Heart right ventricle (tissue), 16 donors: ENCODE results near the gene HIRA. TPM values are rescaled to one million over a fixed set of nuclear protein-coding genes. Genes with fewer than 3 reads are reported as not detected.

Experiments
- ATAC-seq, 8 donors: fragments of 200-7000 bp; cut with Tn5 transposase; one replicate each; pipeline ENCODE4 v1.9.1; 2020; ENCODE audit warnings: mild to moderate bottlenecking in 8 of 8, moderate library complexity in 8 of 8, moderate number of reproducible peaks in 1 of 8
- DNase-seq, 2 donors: peaks; one replicate each; pipeline ENCODE4 v3.0.0-alpha.2; 2020
- H3K27ac ChIP-seq, 10 donors: fragments of 200-600 bp; sonication (generic) in 2 of 10; one replicate each; pipeline versions ENCODE4 v1.5.0 to v1.8.0; 2020 to 2022; ENCODE audit warnings: mild to moderate bottlenecking in 3 of 10
- H3K27me3 ChIP-seq, 7 donors: fragments of 200-600 bp; one replicate each; pipeline ENCODE4 v1.8.0; 2021 to 2022; ENCODE audit warnings: mild to moderate bottlenecking in 2 of 7
- H3K36me3 ChIP-seq, 9 donors: fragments of 200-600 bp; sonication (generic) in 1 of 9; one replicate each; pipeline versions ENCODE4 v1.5.0 to v1.8.0; 2020 to 2022; ENCODE audit warnings: mild to moderate bottlenecking in 2 of 9
- H3K4me1 ChIP-seq, 9 donors: fragments of 200-600 bp; sonication (generic) in 1 of 9; one replicate each; pipeline versions ENCODE4 v1.5.0 to v1.8.0; 2020 to 2022; ENCODE audit warnings: mild to moderate bottlenecking in 4 of 9
- H3K4me3 ChIP-seq, 10 donors: fragments of 200-600 bp; sonication (generic) in 2 of 10; one replicate each; pipeline versions ENCODE4 v1.5.0 to v1.8.0; 2020 to 2022; ENCODE audit warnings: mild to moderate bottlenecking in 7 of 10, moderate library complexity in 2 of 10
- H3K9me3 ChIP-seq, 11 donors: fragments of 200-600 bp in 10 of 11; sonication (generic) in 2 of 11; one replicate each; pipeline versions ENCODE4 v1.5.0 to v1.8.0; 2013 to 2022; ENCODE audit warnings: mild to moderate bottlenecking in 2 of 11, control low read depth in 1 of 11, moderate library complexity in 1 of 11
- CTCF ChIP-seq, 9 donors: fragments of 200-600 bp; sonication (generic) in 2 of 9; IDR thresholded peaks; one replicate each; pipeline versions ENCODE4 v1.5.0 to v1.8.0; 2021 to 2022; ENCODE audit warnings: antibody characterized with exemption in 9 of 9, mild to moderate bottlenecking in 5 of 9, moderate library complexity in 1 of 9
- WGBS, 2 donors: extraction: QIAGEN DNeasy Blood & Tissue Kit; methylation state at CpG; one replicate each; pipeline ENCODE4 v1.1.7; 2013; ENCODE audit warnings: inconsistent platforms in 1 of 2; 5-methylcytosine and 5-hydroxymethylcytosine counted together
- intact Hi-C, 10 donors: fragments of 100-400 bp; cut with DNase I; formaldehyde crosslinking; loops; one replicate each; pipeline versions ENCODE4 v1.11.1 to v1.14.2; 2022
- polyA plus RNA-seq, 2 donors: library from polyadenylated mRNA; stranded (reverse); fragments of 200-250 nt; gene quantifications; one replicate each; pipeline ENCODE4 v1.2.3, GENCODE V29; 2013
- total RNA-seq, 10 donors: library from RNA; stranded (reverse); fragmentation: NEBNext Ultra II Directional in 3 of 10; extraction: Animal tissue kit (Norgen Biotek cat#: 25700) in 3 of 10; gene quantifications; one replicate each; pipeline versions ENCODE4 v1.2.1 to v1.2.4, GENCODE V29; 2021 to 2023
- donor health status: Arrhythmogenic right ventricular cardiomyopathy.
- donor health status: ischemic (EF 13 %, LVEDD 7.1; RV severe dilation, severe dysfunction).
- donor health status: healthy with polysubstance abuse.
- donor health status: DM: no; HTN: yes; CAD: no.
- donor health status: DM: no; HTN: no; CAD: no.
- donor health status: ischemic (EF 25% LVEDD 6.9; RV normal size, moderate dysfunction).
- donor health status: ischemic (EF 25% LVEDD 5.7; RV mildly dilated, moderate dysfunction).
- donor health status: healthy.
- donor health status: DM: yes; HTN: yes; CAD: no.
- donor health status: Ischemic cardiomyopathy.
- donor health status: ischemic (EF 35%, LVEDD 5.7; RV mildly dilated, moderate dysfunction).
- donor health status: nonischemic (EF 11% LVEDD 7.7; RV severe dilation, severe dysfunction).
- donor health status: DM: yes; HTN: yes; CAD: no.
- donor health status: PGD.
- donor health status: ischemic (EF 29% LVEDD 5.4; RV normal size, mild dysfunction).
- donor health status: nonischemic (EF 23%, LVEDD 6.1; RV moderate dilation, normal function).

Gene HIRA
- total and polyA plus RNA-seq, 12 donors, result 3.1 to 23.2 (median 17.5) TPM

GRCh38 chr22:19351604-19352003 is 79.9 kb downstream of the HIRA start:
- no peak for ATAC-seq
- H3K4me3 ChIP-seq, result no peak overlapping the region
- peaks cover 0 to 100% (median 64%) of the 10 kb centered on the region in 9 donors for H3K36me3 ChIP-seq
- no peaks in the 10 kb centered on the region for H3K9me3 ChIP-seq
- DNase-seq, result no peak
- H3K4me1 ChIP-seq, result no peaks in the 10 kb centered on the region
- H3K27me3 ChIP-seq, result no peaks in the 10 kb centered on the region
- 90 to 91% methylated on average over 6 of the region's 6 CpGs for WGBS, 2 donors
- TF ChIP-seq CTCF (IDR thresholded peaks at IDR 0.05), result no peak
- H3K27ac ChIP-seq, result no peak overlapping the region
- intact Hi-C loops, result loop anchor here in 2 of 10 donors (10.0 kb wide), 2 partner anchors 47 to 127 kb away; no protein-coding TSS in a partner anchor

GRCh38 chr22:19350947-19351346 is 80.6 kb downstream of the HIRA start:
- Histone ChIP-seq H3K27ac (no peak overlapping the region), H3K27me3 (no peaks in the 10 kb centered on the region), H3K4me3 (no peak overlapping the region), H3K36me3 (peaks cover 0 to 100% (median 61%) of the 10 kb centered on the region in 9 donors), H3K4me1 (no peaks in the 10 kb centered on the region), H3K9me3 (no peaks in the 10 kb centered on the region)
- WGBS, 2 donors, result 95 to 98% methylated on average over 9 of the region's 9 CpGs
- no peak for DNase-seq
- intact Hi-C loops, result loop anchor here in 2 of 10 donors (10.0 kb wide), 2 partner anchors 46 to 126 kb away; no protein-coding TSS in a partner anchor
- no peak for ATAC-seq
- no peak for TF ChIP-seq CTCF (IDR thresholded peaks at IDR 0.05)

DNA sequence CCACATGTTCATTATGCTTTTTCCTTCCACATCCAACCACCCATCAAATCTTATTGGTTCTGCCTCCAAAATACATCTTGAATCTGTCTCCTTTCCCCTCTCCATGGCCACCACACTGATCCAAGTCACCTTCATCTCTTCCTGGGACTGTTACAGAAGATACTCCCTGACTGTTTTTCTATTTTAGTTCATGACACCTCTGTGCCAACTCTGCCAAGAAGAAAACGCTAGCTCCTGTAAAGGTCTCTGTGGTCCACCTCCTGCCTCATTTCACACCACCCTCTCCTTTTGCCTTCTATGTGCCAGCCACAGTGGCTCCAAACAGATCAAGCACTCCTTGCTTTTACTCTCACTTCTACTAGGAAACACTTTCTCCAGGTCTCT is 81.1 kb downstream of the HIRA start:
- TF ChIP-seq CTCF (IDR thresholded peaks at IDR 0.05), result no peak
- peaks cover 0 to 100% (median 58%) of the 10 kb centered on the region in 9 donors for H3K36me3 ChIP-seq
- intact Hi-C loops, result loop anchor here in 2 of 10 donors (10.0 kb wide), 2 partner anchors 46 to 126 kb away; no protein-coding TSS in a partner anchor

DNA sequence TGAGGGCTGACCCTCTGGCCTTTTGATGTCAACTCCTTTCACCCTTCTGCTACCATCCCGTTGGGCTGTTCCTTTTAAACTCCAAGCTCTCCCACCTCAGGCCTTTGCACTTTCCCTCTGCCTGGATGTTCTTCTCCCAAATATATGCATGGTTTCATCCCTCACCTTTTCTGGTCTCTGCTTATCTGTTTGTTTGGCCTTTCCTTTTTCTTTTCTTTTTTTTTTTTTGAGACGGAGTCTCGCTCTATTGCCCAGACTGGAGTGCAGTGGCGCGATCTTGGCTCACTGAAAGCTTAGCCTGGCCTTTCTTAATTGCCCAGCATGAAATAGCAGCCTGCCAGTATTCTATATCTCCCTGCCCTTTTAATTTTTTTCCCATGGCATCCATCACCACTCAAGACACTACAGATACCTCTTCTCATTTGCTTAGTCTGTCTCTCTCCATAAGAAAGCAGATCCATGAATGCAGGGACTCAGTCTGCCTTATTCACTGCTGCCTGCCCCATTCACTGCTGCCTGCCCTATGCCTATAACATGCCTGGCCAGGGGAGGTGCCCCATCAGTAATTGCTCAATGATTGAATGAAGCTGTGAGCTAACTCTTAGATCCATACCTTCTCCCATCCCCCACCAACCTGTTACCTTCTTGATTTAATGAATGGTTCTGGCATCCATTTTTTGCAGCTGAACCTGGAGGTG is 81.6 kb downstream of the HIRA start:
- DNase-seq, result no peak
- no peak overlapping the region for H3K27ac ChIP-seq
- no peak for ATAC-seq
- WGBS, 2 donors, result 96 to 98% methylated on average over 5 of the region's 5 CpGs
- no peaks in the 10 kb centered on the region for H3K9me3 ChIP-seq
- no peak overlapping the region for H3K4me3 ChIP-seq
- intact Hi-C loops, result loop anchor here in 2 of 10 donors (10.0 kb wide), 2 partner anchors 45 to 125 kb away; no protein-coding TSS in a partner anchor
- H3K27me3 ChIP-seq, result no peaks in the 10 kb centered on the region
- no peaks in the 10 kb centered on the region for H3K4me1 ChIP-seq
- H3K36me3 ChIP-seq, result peaks cover 0 to 100% (median 59%) of the 10 kb centered on the region in 9 donors
- TF ChIP-seq CTCF (IDR thresholded peaks at IDR 0.05), result no peak

More for the DNA sequence above, 81.1 kb downstream of the HIRA start:
- Histone ChIP-seq H3K4me1 (no peaks in the 10 kb centered on the region), H3K4me3 (no peak overlapping the region), H3K27ac (no peak overlapping the region), H3K27me3 (no peaks in the 10 kb centered on the region), H3K9me3 (no peaks in the 10 kb centered on the region)
- ATAC-seq (no peak), DNase-seq (no peak)
- 80 to 89% methylated on average over 1 of the region's 1 CpG for WGBS, 2 donors
